Embryonic facial prominence (tissue), 1 donor: ENCODE data around the gene IL25.
"Not testable (repeated sequence)": the region's sequence is repeated elsewhere in the genome, so short reads cannot be mapped to it uniquely, and the experiment has no call there.

Experiments used
- DNase-seq: peaks from one replicate; pipeline ENCODE4 v3.0.0-alpha.2; 2016; ENCODE audit errors: extremely low spot score

Gene IL25

DNA sequence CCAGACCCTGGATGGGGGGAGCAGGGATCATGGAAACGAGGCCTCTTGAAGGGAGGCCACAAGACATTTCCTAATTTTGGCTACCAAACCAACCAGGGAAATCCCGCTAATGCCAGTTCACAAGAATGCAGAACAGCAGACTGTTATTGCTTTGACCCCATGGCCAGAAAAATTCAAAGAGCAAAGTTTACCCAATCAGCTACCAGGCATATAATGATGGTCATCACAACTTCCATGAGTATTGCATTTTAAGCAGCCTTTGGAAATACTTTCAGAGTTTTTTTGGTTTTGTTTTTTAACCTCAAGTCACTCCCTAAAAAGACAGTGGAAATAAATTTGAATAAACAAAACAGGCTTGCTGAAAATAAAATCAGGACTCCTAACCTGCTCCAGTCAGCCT, at the start of gene IL25:
Gene IL25, plus strand, starts transcription at position 301 of the 400 bp plus-strand sequence.
- no peak for DNase-seq

GRCh38 chr14:23323838-23324454, 48.7 kb upstream of the IL25 start:
- no peak for DNase-seq

DNA sequence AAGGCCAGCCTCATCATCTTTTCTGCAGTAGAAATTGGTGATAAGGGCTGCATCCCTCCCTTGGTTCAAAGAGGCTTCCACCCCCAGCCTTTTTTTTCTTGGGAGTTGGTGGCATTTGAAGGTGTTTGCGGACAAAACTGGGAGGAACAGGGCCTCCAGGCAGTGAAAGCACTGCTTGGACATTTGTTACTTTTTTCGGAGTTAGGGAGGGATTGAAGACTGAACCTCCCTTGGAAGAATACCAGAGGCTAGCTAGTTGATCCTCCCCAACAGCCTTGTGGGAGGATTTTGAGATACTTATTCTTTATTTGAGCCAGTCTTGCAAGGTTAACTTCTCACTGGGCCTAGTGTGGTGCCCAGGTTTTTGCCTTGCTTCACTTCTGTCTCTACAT, 48.2 kb upstream of the IL25 start:
- DNase-seq = no peak

DNA sequence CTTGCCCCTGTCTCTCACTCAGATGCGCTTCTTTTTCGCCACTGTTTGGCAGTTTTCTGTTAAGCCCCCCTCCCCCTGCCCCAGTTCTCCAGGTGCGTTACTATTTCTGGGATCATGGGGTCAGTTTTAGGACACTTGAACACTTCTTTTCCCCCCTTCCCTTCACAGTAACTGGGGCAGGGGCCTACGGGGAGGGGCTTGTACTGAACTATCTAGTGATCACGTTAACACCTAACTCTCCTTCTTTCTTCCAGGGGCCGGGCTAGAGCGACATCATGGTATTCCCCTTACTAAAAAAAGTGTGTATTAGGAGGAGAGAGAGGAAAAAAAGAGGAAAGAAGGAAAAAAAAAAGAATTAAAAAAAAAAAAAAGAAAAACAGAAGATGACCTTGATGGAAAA, 47.6 kb upstream of the IL25 start:
- no peak for DNase-seq

DNA sequence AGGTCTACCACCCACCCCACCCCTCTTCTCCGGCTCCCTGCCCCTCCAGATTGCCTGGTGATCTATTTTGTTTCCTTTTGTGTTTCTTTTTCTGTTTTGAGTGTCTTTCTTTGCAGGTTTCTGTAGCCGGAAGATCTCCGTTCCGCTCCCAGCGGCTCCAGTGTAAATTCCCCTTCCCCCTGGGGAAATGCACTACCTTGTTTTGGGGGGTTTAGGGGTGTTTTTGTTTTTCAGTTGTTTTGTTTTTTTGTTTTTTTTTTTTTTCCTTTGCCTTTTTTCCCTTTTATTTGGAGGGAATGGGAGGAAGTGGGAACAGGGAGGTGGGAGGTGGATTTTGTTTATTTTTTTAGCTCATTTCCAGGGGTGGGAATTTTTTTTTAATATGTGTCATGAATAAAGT, 46.9 kb upstream of the IL25 start:
- DNase-seq = not testable (repeated sequence)

GRCh38 chr14:23326491-23327332, 45.9 kb upstream of the IL25 start:
- DNase-seq = no peak

GRCh38 chr14:23327947-23328744, 44.5 kb upstream of the IL25 start:
- DNase-seq = peak; percentile 55

DNA sequence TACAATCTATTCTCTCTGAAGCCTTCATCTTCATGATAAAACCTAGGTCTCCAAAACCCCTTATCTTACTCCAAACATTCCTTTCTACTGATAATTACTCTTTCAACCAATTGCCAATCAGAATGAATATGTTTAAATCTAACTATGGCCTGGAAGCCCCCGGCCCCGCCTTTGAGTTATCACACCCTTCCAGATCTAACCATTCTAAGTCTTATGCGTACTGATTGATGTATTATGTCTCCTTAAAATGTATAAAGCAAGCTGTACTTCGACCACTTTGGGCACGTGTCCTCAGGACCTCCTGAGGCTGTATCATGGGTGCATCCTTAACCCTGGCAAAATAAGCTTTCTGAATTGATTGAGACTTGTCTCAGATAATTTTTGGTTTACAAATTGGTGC, 37.0 kb upstream of the IL25 start:
- no peak for DNase-seq

- no peak for DNase-seq
Measured at GRCh38 chr14:23339506-23340268, 32.9 kb upstream of the IL25 start.

- DNase-seq = no peak
Measured at GRCh38 chr14:23344481-23344880, 28.1 kb upstream of the IL25 start.

DNA sequence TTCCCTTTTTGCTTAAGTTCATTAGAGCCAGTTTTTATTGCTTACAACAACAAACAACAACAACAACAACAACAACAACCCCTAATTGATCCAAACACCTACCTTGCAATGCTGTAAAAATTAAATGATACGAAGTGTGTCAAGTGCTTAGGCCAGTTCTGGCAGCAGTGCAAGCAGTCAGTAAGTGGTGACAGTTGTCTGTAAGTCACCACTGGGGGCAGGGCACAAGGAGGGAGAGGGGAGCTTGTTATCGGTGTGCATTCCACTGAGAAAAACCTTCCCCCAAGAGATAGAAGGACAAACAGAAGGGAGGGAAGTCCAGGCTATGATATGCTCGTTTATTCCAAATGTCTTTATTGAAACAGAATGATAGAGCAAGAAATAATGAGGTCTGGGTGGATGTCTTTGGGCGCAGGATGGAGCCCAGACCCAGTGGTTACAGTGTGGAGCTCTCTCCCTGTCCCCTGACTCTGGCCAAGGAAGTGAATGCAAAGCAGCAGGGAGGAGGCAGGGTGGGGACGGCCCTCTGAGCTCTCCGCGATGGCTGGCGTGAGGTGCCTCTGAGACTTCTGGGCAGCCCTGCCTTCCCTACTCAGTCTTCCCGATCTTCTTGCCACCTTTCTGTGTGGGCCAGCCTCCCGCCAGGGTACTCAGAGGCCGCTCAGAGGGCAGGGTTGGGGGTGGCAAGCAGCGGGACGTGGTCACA, 26.5 kb upstream of the IL25 start:
- no peak for DNase-seq

DNA sequence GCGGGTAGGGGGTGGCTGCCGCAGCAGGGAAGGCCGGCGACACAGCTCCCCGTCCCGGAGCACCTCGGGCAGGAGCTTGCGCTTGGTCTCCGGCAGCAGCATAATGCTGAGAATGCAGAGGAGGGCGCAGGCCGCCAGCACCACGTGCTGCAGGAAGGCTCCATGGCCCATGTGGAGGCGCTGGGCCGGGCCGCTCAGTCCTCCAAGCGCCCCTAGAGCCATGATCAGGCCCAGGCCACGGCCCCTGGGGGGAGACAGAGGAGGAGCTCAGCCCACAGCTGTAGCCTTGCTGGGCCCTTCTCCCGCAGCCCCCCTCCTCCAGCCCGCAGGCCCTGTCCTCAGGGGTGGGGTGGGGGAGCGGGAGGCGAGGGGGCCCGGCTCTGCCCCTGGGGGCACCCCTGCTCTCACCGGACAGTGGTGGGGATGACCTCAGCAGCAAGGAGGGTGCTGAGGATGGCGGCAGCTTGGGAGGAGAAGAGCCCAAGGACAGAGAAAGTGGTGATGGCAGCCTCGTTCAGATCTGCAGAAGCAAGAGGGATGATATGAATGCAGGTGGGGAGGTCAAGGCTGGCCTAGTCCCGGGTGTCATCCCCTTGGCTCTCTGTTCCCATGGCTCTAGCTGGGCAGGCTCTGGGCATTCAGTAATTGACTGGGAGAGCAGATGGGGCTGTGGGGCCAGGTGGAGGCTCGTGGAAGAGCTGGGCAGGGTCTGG, 25.8 kb upstream of the IL25 start:
- no peak for DNase-seq

- DNase-seq = no peak
Measured at GRCh38 chr14:23347406-23348296, 25.0 kb upstream of the IL25 start.

DNA sequence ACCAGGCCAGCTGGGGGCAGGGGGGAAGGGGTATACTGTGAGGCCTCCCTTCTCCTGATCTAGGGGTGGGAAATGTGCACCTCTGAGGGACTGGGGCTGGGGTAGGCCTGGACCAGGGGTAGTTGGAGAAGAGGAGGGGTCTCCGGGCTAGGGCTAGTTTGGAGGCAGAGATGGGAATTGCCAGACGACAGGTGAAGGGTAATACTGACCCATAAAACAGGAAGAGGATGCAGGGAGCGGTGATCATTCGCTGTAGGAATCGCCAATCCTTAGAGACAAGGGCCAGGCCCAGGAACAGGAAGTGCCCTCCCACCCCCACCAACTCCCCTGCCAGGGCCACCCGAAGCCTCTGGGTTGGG, 24.3 kb upstream of the IL25 start:
- no peak for DNase-seq

- DNase-seq = no peak
Measured at GRCh38 chr14:23349156-23349845, 23.3 kb upstream of the IL25 start.

DNA sequence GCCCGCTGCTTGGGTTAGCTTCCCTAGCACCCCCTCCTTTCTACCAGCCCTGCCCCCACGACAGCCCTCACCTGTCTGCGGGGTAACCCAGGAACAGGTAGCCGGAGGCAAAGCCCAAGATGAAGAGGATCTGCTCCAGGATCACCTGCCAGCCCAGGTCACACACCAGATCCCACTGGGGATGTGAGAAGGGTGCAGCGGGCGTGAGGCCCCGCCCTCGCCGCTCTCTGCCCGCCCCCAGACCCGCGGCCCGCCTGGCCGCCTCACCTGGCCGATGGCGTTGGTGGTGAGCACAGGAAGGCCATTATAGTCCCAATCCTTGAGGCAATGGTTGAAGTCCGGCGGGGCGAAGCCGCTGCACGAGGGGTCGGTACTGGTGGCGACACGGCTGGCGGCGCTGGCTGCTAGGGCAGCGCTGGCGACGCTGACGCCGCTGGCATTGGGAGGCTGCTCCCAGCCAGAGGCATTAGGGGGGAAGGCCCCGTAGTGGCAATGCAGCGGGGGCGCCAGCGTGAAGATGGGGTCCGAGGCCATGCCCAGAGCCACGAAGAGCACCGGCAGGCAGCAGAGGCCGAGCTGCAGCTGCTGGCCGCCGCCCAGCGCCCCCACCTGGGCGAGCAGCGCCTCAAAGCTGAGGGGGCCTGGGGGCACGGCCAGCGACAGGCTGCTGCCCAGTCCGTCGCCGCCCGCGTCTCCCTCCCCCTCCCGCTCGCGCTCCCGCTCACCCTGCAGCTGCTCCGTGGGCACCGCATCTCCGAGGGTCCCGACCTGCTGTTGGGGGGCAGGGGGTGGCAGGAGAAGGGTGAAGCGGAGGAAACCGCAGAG, 20.7 kb upstream of the IL25 start:
- DNase-seq = no peak

DNA sequence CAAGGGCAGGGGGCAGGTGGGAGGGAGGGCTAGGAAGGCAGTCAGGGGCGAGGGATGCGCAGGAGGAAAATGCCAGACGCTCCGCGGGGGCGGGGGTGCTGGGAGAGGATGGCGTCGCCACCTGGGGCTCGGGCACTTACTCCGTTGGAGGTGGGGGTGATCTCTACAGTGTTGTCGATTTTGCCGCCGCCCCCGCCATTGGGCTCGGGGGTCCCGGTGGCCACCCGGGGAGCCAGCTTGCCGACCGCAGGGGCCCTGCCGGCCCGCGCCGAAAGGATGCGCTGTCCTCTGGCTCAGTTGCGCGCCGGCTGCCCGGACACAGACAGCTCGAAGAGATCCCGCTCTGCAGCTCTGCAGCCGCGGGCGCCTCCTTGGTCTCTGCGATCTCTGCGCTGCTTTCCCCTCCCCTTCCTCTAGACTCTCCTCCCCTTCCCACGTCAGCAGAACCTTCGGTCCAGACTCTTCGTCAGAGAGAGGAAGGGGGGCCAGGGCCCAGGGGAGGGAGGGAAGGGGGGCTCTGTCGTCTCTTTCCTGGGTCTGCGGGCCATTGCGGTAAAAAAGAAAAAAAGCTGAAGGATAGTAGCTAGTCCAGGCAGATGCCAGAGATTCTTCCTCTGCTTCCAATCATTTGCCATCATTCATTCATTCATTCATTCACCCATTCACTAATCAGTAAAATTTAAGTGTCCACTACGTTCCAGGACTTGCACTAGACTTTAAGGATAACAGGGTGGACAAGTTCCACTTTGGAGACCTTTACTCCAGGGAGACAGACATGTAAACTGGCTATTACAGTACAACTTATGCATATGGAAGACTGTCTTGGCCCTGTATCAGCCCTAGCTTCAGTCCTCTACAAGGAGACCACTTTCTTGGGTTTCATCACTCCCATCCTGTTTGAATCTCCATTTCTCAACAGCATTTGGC, 19.8 kb upstream of the IL25 start, which contains the start of gene SLC22A17:
Gene SLC22A17, minus strand, starts transcription at position 382 of the 927 bp plus-strand sequence.
- DNase-seq = peak; percentile 90
